NT2/D1 (cell line): Measurements from ENCODE around the gene OSBPL10.

Experiments
- SUZ12 ChIP-seq: IDR thresholded peaks from 2 replicates; pipeline ENCODE4 v1.6.1; 2011; ENCODE audit not compliant: insufficient read length, insufficient read depth; ENCODE audit errors: extremely low read depth
- YY1 ChIP-seq: IDR thresholded peaks from 2 replicates; pipeline ENCODE4 v1.6.1; 2011; ENCODE audit not compliant: insufficient read length, insufficient read depth
- ZNF274 ChIP-seq: IDR thresholded peaks from 2 replicates; pipeline ENCODE4 v1.6.1; 2011; ENCODE audit warnings: mild to moderate bottlenecking, low read depth, low read length

- TF ChIP-seq ZNF274: no peak
- TF ChIP-seq SUZ12: no peak
- no peak for TF ChIP-seq YY1
Measured at GRCh38 chr3:31714495-31715280, 266.4 kb downstream of the OSBPL10 start.
